ENCODE measurements around the gene MAPK8.

Gene MAPK8

GRCh38 chr10:48452879-48453412 is 146.5 kb downstream of the MAPK8 start:
- Histone ChIP-seq H3K36me3 (ENCODE audit: insufficient read depth, low read length) (no peaks in the 10 kb centered on the region), H3K9ac (ENCODE audit: low read depth, low read length) (no peak overlapping the region), H3K4me1 (ENCODE audit: insufficient read depth, low read length) (peaks cover 10% of the 10 kb centered on the region; the same call in 1 of the 2 replicates), H3K9me3 (ENCODE audit: control insufficient read depth, insufficient read depth, low read length) (no peaks in the 10 kb centered on the region)

DNA sequence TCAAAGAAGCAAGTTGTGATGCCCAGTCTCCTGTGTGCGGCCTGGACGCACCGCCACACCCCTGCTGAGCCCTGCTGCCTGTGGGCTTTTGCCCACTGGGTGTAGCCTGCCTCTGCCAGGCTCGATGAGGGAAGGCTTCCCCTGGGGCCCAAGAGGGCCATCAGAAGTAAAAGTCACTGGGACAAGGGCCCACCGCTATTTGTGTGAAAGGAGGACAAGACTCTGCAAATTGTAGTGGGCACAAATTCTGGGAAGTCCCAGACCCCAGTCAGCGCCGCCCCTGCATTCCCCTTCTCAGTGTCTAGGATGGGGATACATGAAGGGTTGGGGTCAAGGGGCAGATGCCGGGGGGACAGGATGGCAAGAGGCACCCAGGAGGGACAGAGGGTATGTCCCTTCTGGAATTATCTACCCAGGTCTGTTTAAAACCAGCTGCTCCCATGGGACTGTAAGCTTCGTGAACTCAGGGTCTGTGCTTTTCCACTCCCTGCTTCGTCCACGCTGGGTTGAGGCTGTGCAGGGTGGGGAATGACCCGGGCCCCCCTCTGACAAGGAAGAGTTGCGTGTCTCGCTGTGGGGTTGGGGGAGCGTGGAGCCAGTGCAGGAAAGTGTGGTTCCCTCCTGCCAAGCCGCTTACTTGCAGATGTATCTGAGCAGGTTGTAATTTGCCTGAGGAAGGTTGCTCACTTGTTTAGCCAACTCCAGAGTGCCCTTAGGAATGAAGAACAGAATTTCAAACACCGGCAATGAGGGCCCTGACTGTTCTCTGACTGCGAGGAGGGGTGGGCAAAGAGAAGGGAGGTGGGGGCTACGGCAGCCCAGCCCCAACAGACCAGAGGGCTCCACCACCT is 147.2 kb downstream of the MAPK8 start:
- H3K36me3 ChIP-seq (ENCODE audit: insufficient read depth, low read length), result no peaks in the 10 kb centered on the region
- no peak overlapping the region for H3K9ac ChIP-seq (ENCODE audit: low read depth, low read length)
- H3K4me1 ChIP-seq (ENCODE audit: insufficient read depth, low read length), result peaks cover 10% of the 10 kb centered on the region; the same call in 1 of the 2 replicates
- no peaks in the 10 kb centered on the region for H3K9me3 ChIP-seq (ENCODE audit: control insufficient read depth, insufficient read depth, low read length)

DNA sequence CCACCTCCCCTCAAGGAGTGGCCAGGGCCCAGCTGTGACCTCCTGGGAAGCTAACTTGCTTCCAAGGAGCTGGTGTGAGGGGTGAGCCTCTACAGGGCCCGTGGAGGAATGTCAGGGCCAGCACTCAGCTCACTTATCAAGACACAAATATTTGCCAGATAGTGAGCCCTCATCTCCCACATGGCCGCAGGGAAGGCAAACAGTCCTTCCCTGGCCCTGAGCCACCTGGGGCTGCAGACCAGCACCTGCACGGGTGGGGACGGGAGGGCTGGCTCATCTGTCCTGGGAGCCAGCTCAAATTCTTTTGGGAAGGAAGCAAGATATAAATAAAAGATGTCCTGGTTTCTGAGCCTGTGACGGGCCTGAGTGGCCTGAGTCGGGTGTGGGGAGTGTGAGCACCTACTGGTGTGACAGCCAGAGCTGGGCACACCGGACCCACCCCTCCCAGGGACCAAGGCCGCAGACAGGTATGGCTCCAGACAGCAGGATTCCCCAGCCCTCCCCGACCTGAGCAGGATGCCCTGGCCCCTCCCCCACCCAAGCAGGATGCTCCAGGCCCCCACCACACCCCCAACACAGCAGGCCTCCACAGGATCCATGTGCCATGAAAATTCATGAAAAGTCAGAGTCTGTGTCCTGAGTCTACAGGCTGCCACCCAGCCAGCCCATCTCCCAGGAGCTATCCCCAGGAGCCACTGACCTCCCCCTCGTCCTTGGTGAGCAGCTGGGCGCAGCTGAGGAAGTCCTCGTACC is 148.0 kb downstream of the MAPK8 start:
- Histone ChIP-seq H3K9me3 (ENCODE audit: control insufficient read depth, insufficient read depth, low read length) (no peaks in the 10 kb centered on the region), H3K36me3 (ENCODE audit: insufficient read depth, low read length) (no peaks in the 10 kb centered on the region), H3K9ac (ENCODE audit: low read depth, low read length) (no peak overlapping the region), H3K4me1 (ENCODE audit: insufficient read depth, low read length) (peaks cover 10% of the 10 kb centered on the region; the same call in 1 of the 2 replicates)

- no peaks in the 10 kb centered on the region for H3K36me3 ChIP-seq (ENCODE audit: insufficient read depth, low read length)
- no peaks in the 10 kb centered on the region for H3K9me3 ChIP-seq (ENCODE audit: control insufficient read depth, insufficient read depth, low read length)
- H3K4me1 ChIP-seq (ENCODE audit: insufficient read depth, low read length), result peaks cover 10% of the 10 kb centered on the region; the same call in 1 of the 2 replicates
- H3K9ac ChIP-seq (ENCODE audit: low read depth, low read length), result no peak overlapping the region
These were observed 148.5 kb downstream of the MAPK8 start for GRCh38 chr10:48455055-48455391.

DNA sequence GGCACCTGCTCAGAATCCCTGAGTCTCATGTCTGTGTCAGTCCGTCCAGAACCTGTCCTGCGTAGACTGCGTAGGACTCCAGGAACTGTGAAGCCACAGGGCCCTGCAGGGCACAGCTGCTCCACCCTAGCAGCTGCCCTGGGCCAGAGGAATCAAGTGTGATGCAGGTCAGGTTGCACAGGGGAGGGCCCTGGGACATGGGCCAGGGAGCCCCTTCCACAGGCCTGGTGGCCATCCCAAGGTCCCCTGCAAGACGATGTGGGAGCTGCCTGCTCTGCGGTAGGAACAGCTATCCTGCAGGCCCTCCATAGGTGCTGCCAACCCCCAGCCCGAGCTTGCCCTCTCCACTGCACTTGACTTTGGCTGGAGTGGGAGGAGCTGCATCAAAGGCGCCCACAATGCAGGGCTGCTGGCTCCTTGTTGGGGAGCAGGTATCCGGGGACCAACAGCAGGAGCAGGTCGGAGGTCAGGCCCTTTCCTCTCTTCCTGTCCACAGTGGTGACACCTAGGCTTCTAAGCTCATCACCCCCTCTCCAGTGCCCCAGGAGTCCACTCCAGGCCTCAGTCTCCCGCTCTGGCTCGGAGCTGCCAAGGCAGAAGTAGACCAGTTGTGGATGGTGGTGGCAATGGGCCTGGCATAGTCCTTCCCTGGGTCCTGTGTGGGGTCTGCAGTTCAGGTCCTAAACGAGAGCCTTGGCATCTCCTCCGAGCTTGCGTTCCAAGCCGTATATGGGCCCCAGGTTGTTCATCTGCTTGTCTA is 149.1 kb downstream of the MAPK8 start:
- no peak overlapping the region for H3K9ac ChIP-seq (ENCODE audit: low read depth, low read length)
- H3K4me1 ChIP-seq (ENCODE audit: insufficient read depth, low read length), result peaks cover 10% of the 10 kb centered on the region; the same call in 1 of the 2 replicates
- H3K9me3 ChIP-seq (ENCODE audit: control insufficient read depth, insufficient read depth, low read length), result no peaks in the 10 kb centered on the region
- H3K36me3 ChIP-seq (ENCODE audit: insufficient read depth, low read length), result no peaks in the 10 kb centered on the region

DNA sequence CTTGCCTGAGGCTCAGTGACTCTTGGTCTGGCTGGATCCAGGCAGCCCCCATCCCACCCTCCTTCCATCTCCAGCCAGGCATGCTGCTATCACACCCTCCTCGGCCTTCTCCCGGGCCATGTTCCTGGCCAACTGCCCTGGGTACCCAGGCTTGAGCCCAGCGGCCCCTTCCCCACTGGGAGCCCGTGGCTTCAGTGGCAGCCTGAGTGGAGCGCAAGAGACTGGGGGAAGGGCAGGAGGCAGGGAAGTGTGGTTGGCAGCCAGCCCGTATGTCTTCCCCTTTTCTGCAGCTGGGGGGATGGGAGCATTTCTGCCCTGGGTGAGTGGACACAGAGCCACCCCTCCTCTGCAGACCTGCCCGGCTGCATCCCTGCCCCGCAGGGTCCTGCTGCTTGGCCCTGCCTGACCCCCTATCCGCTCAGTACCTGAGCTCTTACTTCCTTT is 149.9 kb downstream of the MAPK8 start:
- no peaks in the 10 kb centered on the region for H3K9me3 ChIP-seq (ENCODE audit: control insufficient read depth, insufficient read depth, low read length)
- H3K9ac ChIP-seq (ENCODE audit: low read depth, low read length), result no peak overlapping the region
- peaks cover 10% of the 10 kb centered on the region; the same call in 1 of the 2 replicates for H3K4me1 ChIP-seq (ENCODE audit: insufficient read depth, low read length)
- H3K36me3 ChIP-seq (ENCODE audit: insufficient read depth, low read length), result no peaks in the 10 kb centered on the region

DNA sequence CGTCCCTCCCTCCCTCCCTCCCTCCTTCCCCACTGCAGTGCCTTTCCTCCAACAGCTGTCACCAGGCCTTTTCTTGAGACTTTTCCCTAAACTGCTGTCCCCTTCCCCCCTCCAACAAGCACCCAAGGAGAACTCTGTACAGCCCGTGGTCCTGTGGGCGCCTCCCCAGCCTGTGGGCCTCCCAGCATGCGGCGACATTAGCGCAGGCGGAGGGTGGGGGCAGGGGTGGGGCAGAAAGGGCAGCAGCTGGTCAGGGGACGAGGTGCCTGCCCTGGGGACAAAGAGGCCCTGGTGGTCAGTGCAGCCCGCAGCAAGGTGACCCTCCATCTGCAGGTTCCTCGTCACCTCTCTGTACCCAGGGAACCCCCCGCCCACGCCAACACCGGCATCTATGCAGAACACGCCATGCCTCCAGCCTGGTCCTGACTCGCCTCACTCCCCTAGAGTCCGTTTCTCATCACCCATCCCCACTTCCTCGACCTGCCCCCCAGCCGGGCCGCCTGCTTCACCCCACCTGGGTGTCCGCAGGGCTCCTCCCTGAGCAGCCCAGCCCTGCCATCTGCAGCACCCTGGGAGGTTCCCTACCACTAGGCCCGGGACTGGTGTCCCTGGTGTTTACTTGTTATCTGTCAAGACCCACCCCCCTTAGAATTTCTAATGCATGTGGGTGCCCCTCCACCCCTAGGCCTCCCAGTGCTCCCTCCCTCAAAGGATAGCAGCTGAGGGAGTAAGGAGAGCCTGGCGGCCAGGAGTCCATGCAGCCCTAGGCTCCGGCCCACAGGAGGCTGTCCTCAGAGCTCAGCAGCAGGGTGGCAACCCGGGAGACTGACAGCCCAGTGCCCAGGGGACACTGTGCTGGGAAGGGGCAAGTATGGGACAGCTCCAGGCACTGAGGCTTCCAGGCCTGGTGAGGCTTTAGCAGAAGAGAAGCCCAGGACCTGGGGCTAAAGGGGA is 150.6 kb downstream of the MAPK8 start:
- Histone ChIP-seq H3K9me3 (ENCODE audit: control insufficient read depth, insufficient read depth, low read length) (no peaks in the 10 kb centered on the region), H3K36me3 (ENCODE audit: insufficient read depth, low read length) (no peaks in the 10 kb centered on the region), H3K9ac (ENCODE audit: low read depth, low read length) (no peak overlapping the region), H3K4me1 (ENCODE audit: insufficient read depth, low read length) (peaks cover 10% of the 10 kb centered on the region; the same call in 1 of the 2 replicates)

DNA sequence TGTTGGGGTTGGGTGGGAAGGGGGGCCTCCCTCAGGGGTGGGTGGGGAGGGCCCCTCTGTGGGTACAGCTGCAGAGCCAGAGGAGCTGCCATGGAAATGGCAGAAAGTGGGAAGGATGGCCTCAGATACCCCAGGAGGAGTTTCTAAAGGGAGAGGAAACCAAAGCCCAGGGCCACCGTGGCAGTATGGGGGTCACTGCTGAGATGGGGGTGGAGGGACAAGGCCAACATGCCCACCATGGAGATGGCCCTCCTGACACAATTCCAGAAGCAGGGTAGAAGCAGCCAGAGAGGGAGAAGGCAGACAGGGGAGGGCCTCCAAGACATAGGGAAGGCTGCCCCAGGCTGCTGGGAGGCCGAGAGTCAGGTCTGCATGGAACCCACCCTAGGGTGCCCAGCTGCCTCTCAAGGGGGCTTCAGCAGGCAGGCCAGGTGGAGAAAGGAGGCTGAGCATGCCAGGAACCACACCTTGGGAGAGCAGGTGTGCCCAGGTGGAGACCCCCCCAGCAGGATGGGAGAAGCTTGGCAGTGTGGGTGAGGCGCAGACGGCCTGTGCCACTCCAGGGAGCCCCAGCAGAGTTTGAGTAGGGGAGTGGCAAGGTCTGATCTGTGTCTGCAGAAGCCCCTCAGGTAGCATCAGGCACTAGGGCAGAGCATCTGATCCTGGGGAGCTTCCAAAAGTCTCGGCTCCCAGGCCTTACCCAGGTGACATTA is 151.6 kb downstream of the MAPK8 start:
- H3K9ac ChIP-seq (ENCODE audit: low read depth, low read length), result no peak overlapping the region
- no peaks in the 10 kb centered on the region for H3K9me3 ChIP-seq (ENCODE audit: control insufficient read depth, insufficient read depth, low read length)
- no peaks in the 10 kb centered on the region for H3K36me3 ChIP-seq (ENCODE audit: insufficient read depth, low read length)
- H3K4me1 ChIP-seq (ENCODE audit: insufficient read depth, low read length), result peaks cover 10% of the 10 kb centered on the region; the same call in 1 of the 2 replicates

DNA sequence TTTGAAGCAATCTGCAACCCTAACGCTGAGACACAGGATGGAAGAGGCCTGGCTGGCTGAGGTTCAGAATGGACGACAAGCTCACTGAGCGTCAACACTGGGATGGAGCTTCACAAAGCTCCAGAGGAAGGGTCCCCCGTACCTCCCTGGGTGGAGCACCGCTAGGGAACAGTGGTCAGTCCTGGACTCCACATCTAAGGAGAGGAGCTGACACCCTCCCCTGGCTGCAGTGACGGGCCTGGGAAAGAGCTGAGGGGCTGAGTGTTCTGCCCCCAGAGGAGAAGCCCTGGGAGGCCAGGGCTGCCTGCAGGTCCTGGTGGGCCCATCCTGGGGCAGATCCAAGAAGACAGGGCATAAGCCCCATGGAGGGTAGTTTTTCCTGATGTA is 152.2 kb downstream of the MAPK8 start:
- Histone ChIP-seq H3K9me3 (ENCODE audit: control insufficient read depth, insufficient read depth, low read length) (no peaks in the 10 kb centered on the region), H3K4me1 (ENCODE audit: insufficient read depth, low read length) (peaks cover 10% of the 10 kb centered on the region; the same call in 1 of the 2 replicates), H3K9ac (ENCODE audit: low read depth, low read length) (no peak overlapping the region), H3K36me3 (ENCODE audit: insufficient read depth, low read length) (no peaks in the 10 kb centered on the region)

- Histone ChIP-seq H3K9ac (ENCODE audit: low read depth, low read length) (no peak overlapping the region), H3K4me1 (ENCODE audit: insufficient read depth, low read length) (peaks cover 10% of the 10 kb centered on the region; the same call in 1 of the 2 replicates), H3K9me3 (ENCODE audit: control insufficient read depth, insufficient read depth, low read length) (no peaks in the 10 kb centered on the region), H3K36me3 (ENCODE audit: insufficient read depth, low read length) (no peaks in the 10 kb centered on the region)
These were observed 153.0 kb downstream of the MAPK8 start for GRCh38 chr10:48459270-48460150.

- Histone ChIP-seq H3K9ac (ENCODE audit: low read depth, low read length) (no peak overlapping the region), H3K9me3 (ENCODE audit: control insufficient read depth, insufficient read depth, low read length) (no peaks in the 10 kb centered on the region), H3K36me3 (ENCODE audit: insufficient read depth, low read length) (no peaks in the 10 kb centered on the region), H3K4me1 (ENCODE audit: insufficient read depth, low read length) (peaks cover 12% of the 10 kb centered on the region; the same call in 1 of the 2 replicates)
These were observed 153.7 kb downstream of the MAPK8 start for GRCh38 chr10:48460182-48460581.
